Embryonic facial prominence (tissue), 1 donor: ENCODE data around the gene MED13L.
"Not testable (repeated sequence)": the region's sequence is repeated elsewhere in the genome, so short reads cannot be mapped to it uniquely, and the experiment has no call there.

Experiments
- DNase-seq: peaks from one replicate; pipeline ENCODE4 v3.0.0-alpha.2; 2016; ENCODE audit errors: extremely low spot score

Gene MED13L

GRCh38 chr12:116303929-116304328, 26.4 kb upstream of the MED13L start:
- DNase-seq, result no peak

- DNase-seq, result no peak
These were observed 25.6 kb upstream of the MED13L start for GRCh38 chr12:116303066-116303465.

- DNase-seq, result no peak
These were observed 24.9 kb upstream of the MED13L start for GRCh38 chr12:116302166-116303058.

- DNase-seq, result no peak
These were observed 24.1 kb upstream of the MED13L start for GRCh38 chr12:116301621-116302020.

GRCh38 chr12:116299665-116300328, 22.3 kb upstream of the MED13L start:
- peak; percentile 68 for DNase-seq

GRCh38 chr12:116299064-116299463, 21.6 kb upstream of the MED13L start:
- DNase-seq, result no peak

GRCh38 chr12:116298578-116298977, 21.1 kb upstream of the MED13L start:
- DNase-seq, result no peak

GRCh38 chr12:116297224-116297834, 19.8 kb upstream of the MED13L start:
- DNase-seq, result no peak

GRCh38 chr12:116295327-116296263, 18.1 kb upstream of the MED13L start:
- no peak for DNase-seq

- no peak for DNase-seq
These were observed 17.1 kb upstream of the MED13L start for GRCh38 chr12:116294454-116295165.

GRCh38 chr12:116293687-116294453, 16.4 kb upstream of the MED13L start:
- no peak for DNase-seq

- DNase-seq, result no peak
These were observed 13.7 kb upstream of the MED13L start for GRCh38 chr12:116291218-116291617.

GRCh38 chr12:116288735-116289134, 11.2 kb upstream of the MED13L start:
- DNase-seq, result no peak

- DNase-seq, result no peak
These were observed 10.4 kb upstream of the MED13L start for GRCh38 chr12:116287842-116288301.

GRCh38 chr12:116284396-116284795, 6.9 kb upstream of the MED13L start:
- DNase-seq, result no peak

- DNase-seq, result not testable (repeated sequence)
These were observed 6.4 kb upstream of the MED13L start for GRCh38 chr12:116283881-116284280.

GRCh38 chr12:116282371-116283286, 5.1 kb upstream of the MED13L start:
- no peak for DNase-seq

- no peak for DNase-seq
These were observed 3.2 kb upstream of the MED13L start for GRCh38 chr12:116280595-116281290.
